A549 (cell line): ENCODE data around the gene FAM114A2.

Experiments used
- NPAS2 ChIP-seq: fragments of 250-450 bp; sonication (Bioruptor Pico); IDR thresholded peaks from 2 replicates; pipeline ENCODE4 v1.8.0; 2022; ENCODE audit warnings: mild to moderate bottlenecking, moderate library complexity, borderline replicate concordance
- TF ChIP-seq, protein P1 (sequence below): fragments of >200 bp; sonication (Bioruptor Twin); formaldehyde crosslinking; IDR thresholded peaks from 3 replicates; pipeline ENCODE4 v1.5.1; 2016

GRCh38 chr5:154046486-154046885 lies 7.8 kb upstream of the FAM114A2 start:
- no peak for TF ChIP-seq NPAS2 (CRISPR knock-in tag)
- TF ChIP-seq, protein P1, sequence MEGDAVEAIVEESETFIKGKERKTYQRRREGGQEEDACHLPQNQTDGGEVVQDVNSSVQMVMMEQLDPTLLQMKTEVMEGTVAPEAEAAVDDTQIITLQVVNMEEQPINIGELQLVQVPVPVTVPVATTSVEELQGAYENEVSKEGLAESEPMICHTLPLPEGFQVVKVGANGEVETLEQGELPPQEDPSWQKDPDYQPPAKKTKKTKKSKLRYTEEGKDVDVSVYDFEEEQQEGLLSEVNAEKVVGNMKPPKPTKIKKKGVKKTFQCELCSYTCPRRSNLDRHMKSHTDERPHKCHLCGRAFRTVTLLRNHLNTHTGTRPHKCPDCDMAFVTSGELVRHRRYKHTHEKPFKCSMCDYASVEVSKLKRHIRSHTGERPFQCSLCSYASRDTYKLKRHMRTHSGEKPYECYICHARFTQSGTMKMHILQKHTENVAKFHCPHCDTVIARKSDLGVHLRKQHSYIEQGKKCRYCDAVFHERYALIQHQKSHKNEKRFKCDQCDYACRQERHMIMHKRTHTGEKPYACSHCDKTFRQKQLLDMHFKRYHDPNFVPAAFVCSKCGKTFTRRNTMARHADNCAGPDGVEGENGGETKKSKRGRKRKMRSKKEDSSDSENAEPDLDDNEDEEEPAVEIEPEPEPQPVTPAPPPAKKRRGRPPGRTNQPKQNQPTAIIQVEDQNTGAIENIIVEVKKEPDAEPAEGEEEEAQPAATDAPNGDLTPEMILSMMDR, result no peak
